ENCODE results near the gene EVI2A.
"Not testable (repeated sequence)": the region's sequence is repeated elsewhere in the genome, so short reads cannot be mapped to it uniquely, and the experiment has no call there.

The EVI2A gene

DNA sequence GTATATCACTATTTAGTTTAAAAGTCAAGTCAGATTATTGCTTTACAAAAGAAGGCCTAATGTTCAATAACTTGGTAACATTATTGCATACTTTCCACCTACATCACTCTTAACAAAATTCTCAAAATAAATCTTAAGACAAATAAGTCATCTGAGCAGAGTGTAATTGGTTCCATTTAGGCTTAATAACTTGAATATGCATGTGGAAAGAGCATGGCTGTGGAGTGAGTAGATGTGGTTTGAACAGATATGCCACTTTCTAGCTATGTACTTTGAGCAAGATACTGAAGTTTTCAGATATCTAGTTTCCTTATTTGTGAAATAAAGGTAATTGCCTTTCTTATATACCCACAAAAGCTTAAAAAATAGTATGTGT lies 6.7 kb upstream of the EVI2A start:
- Histone ChIP-seq H3K4me3 (ENCODE audit: low read length) (no peak overlapping the region), H3K27me3 (replicated peaks; ENCODE audit: control insufficient read depth, insufficient read depth, low read length) (no peaks in the 10 kb centered on the region), H3K9me3 (ENCODE audit: control insufficient read depth, low read length) (no peaks in the 10 kb centered on the region), H3K9ac (ENCODE audit: low read length) (no peak overlapping the region), H3K4me1 (ENCODE audit: control insufficient read depth, insufficient read depth, low read length) (peaks cover 14% of the 10 kb centered on the region), H3K36me3 (ENCODE audit: control insufficient read depth, insufficient read depth, low read length, severe bottlenecking) (peaks cover 21% of the 10 kb centered on the region)
- DNase-seq (ENCODE audit: low read depth) = peak; percentile 49

DNA sequence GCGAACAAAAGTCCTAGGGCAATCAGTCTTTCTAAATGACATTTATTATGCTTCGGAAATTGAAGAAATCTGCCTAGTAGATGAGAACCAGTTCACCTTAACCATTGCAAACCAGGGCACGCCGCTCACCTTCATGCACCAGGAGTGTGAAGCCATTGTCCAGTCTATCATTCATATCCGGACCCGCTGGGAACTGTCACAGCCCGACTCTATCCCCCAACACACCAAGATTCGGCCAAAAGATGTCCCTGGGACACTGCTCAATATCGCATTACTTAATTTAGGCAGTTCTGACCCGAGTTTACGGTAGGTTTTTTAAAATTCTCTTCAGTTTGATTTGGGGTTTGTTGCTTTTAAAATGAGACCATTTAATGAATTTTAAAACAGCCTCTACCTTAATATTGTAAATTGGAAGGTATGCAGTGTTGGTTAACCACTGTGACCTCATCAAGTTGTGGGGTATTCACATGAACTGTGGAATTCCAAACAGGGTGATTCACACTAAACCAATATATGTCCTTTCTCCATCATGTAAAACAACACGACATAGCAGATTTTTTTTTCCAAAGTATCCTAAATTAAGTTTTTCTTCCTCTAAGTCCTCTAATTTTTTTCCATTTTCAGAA lies 6.2 kb upstream of the EVI2A start:
- H3K36me3 ChIP-seq (ENCODE audit: control insufficient read depth, insufficient read depth, low read length, severe bottlenecking) = peaks cover 21% of the 10 kb centered on the region
- H3K9ac ChIP-seq (ENCODE audit: low read length) = no peak overlapping the region
- H3K4me3 ChIP-seq (ENCODE audit: low read length) = no peak overlapping the region
- no peaks in the 10 kb centered on the region for H3K27me3 ChIP-seq (replicated peaks; ENCODE audit: control insufficient read depth, insufficient read depth, low read length)
- H3K9me3 ChIP-seq (ENCODE audit: control insufficient read depth, low read length) = no peaks in the 10 kb centered on the region
- DNase-seq (ENCODE audit: low read depth) = peak; percentile 73
- peaks cover 14% of the 10 kb centered on the region for H3K4me1 ChIP-seq (ENCODE audit: control insufficient read depth, insufficient read depth, low read length)

DNA sequence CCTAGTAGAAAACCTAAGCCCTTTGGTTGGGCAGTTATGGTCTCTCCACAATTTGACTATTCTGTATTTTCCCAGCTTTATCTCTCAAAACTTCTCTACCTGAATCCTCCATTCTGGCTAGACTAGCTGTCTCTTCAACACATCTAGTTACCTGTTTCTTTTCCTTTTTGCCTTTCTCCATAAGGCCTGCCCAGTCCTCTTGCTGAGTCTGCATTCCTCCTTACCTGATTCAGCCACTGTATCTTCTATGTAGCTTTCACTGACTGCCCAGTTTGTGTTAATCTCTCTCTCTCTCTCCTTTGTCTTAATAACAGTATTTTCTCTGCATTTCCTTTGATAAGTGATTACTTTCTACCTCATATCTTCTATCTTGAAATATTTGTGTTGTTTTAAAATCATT lies 2.1 kb upstream of the EVI2A start:
- no peaks in the 10 kb centered on the region for H3K9me3 ChIP-seq (ENCODE audit: control insufficient read depth, low read length)
- no peak overlapping the region for H3K4me3 ChIP-seq (ENCODE audit: low read length)
- H3K36me3 ChIP-seq (ENCODE audit: control insufficient read depth, insufficient read depth, low read length, severe bottlenecking) = peaks cover 15% of the 10 kb centered on the region
- no peaks in the 10 kb centered on the region for H3K27me3 ChIP-seq (replicated peaks; ENCODE audit: control insufficient read depth, insufficient read depth, low read length)
- DNase-seq (ENCODE audit: low read depth) = no peak
- peaks cover 39% of the 10 kb centered on the region for H3K4me1 ChIP-seq (ENCODE audit: control insufficient read depth, insufficient read depth, low read length)
- H3K9ac ChIP-seq (ENCODE audit: low read length) = no peak overlapping the region

DNA sequence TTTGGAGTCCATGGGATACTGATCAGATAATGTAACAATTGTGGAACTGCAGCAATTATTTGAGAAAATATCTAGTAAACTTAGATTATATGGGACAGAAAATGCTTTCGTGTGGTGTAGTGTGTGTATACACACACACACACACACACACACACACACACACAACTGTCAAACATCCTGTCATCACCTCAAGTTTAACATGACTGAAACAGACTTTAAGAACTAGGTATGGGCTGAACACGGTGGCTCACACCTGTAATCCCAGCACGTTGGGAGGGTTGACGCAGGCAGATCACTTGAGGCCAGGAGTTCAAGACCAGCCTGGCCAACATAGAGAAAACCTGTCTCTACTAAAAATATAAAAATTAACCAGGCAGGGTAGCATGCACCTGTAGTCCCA lies 544 bp upstream of the EVI2A start:
- no peaks in the 10 kb centered on the region for H3K27me3 ChIP-seq (replicated peaks; ENCODE audit: control insufficient read depth, insufficient read depth, low read length)
- H3K9ac ChIP-seq (ENCODE audit: low read length) = no peak overlapping the region
- H3K36me3 ChIP-seq (ENCODE audit: control insufficient read depth, insufficient read depth, low read length, severe bottlenecking) = peaks cover 10% of the 10 kb centered on the region
- H3K4me3 ChIP-seq (ENCODE audit: low read length) = no peak overlapping the region
- H3K4me1 ChIP-seq (ENCODE audit: control insufficient read depth, insufficient read depth, low read length) = peaks cover 35% of the 10 kb centered on the region
- no peaks in the 10 kb centered on the region for H3K9me3 ChIP-seq (ENCODE audit: control insufficient read depth, low read length)
- no peak for DNase-seq (ENCODE audit: low read depth)

DNA sequence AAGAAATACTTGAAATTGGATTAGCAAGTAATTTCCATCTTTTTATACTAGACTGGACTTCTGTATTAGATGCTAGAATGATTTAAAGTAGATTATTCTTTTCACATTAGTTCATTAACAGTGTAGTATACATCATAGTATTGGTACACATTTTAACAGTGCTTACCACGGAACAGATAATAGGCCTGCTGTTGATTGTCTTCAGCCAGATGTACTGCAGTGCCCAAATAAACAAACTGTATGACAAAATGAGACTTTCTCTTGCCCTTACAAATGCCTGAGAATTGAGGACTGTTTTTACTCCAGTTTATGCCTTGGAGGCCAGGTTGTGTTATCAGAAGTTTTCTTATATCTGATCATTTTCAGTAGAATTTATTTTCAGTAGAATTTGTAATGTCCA lies 631 bp downstream of the EVI2A start:
- H3K9me3 ChIP-seq (ENCODE audit: control insufficient read depth, low read length) = no peaks in the 10 kb centered on the region
- peaks cover under 1% of the 10 kb centered on the region for H3K36me3 ChIP-seq (ENCODE audit: control insufficient read depth, insufficient read depth, low read length, severe bottlenecking)
- peak overlapping the region; percentile 39 for H3K4me3 ChIP-seq (ENCODE audit: low read length)
- peak; percentile 26 for DNase-seq (ENCODE audit: low read depth)
- peaks cover 35% of the 10 kb centered on the region for H3K4me1 ChIP-seq (ENCODE audit: control insufficient read depth, insufficient read depth, low read length)
- H3K27me3 ChIP-seq (replicated peaks; ENCODE audit: control insufficient read depth, insufficient read depth, low read length) = no peaks in the 10 kb centered on the region
- H3K9ac ChIP-seq (ENCODE audit: low read length) = peak overlapping the region; percentile 41

DNA sequence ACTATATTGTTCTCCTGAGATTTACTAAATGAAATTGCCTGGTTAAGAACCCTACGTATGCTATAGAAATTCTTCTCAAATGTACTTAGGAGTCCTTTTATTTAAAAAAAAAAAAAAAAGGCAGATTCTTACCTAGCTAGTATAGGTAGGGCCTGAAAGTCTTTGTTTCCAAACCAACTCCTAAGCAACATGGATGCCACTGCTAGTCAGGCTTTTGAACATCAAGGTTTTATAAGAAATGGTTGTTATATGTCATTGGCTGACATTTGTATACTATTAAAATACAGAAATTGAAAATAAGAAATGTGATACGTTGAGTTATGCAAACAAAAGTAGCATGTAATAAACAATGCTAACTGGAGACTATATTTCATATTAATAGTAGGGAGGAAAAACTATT lies 1.2 kb downstream of the EVI2A start:
- no peaks in the 10 kb centered on the region for H3K36me3 ChIP-seq (ENCODE audit: control insufficient read depth, insufficient read depth, low read length, severe bottlenecking)
- no peak for DNase-seq (ENCODE audit: low read depth)
- H3K9ac ChIP-seq (ENCODE audit: low read length) = no peak overlapping the region
- peaks cover 35% of the 10 kb centered on the region for H3K4me1 ChIP-seq (ENCODE audit: control insufficient read depth, insufficient read depth, low read length)
- H3K9me3 ChIP-seq (ENCODE audit: control insufficient read depth, low read length) = no peaks in the 10 kb centered on the region
- H3K27me3 ChIP-seq (replicated peaks; ENCODE audit: control insufficient read depth, insufficient read depth, low read length) = no peaks in the 10 kb centered on the region
- H3K4me3 ChIP-seq (ENCODE audit: low read length) = peak overlapping the region; percentile 39

DNA sequence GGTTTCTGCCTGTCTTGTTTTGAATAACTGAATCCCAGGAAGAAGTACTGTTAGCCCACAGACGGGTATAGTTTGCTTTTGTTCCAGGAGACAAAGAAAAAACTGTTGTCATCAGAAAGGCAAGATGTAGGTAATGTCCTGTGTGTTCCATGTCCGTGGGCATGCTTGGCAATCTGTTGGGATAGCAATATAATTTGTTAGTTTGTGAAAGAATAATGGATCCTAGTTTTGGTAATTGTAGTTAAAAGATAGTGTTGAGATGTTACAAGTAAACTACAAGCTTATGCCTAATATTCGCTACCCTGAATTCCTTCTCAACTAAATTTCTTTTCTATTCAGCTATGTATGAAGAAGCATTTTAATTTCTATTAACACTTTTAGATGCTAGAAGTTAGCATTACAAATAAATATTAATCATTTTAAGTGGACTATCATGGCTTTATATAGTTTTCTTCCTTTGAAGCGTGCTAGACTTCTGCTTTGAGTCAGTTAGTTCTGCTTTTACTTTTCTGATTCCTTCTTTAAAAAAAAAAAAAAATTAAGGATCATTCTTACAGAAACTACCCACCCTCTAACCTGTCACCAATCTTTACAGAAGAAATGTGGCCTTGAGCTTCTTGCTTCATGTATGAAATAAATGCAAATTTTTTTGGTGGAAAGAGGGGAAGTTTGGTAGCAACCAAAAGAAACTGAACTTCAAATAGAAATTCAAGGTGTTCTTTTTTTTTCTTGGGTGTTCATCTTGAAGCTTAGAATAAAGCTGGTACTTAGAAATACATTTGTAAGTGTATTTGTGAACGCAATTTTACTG lies 2.4 kb downstream of the EVI2A start:
- no peaks in the 10 kb centered on the region for H3K9me3 ChIP-seq (ENCODE audit: control insufficient read depth, low read length)
- DNase-seq (ENCODE audit: low read depth) = no peak
- no peaks in the 10 kb centered on the region for H3K36me3 ChIP-seq (ENCODE audit: control insufficient read depth, insufficient read depth, low read length, severe bottlenecking)
- H3K9ac ChIP-seq (ENCODE audit: low read length) = peak overlapping the region; percentile 75
- peak overlapping the region; percentile 67 for H3K4me3 ChIP-seq (ENCODE audit: low read length)
- H3K4me1 ChIP-seq (ENCODE audit: control insufficient read depth, insufficient read depth, low read length) = peaks cover 37% of the 10 kb centered on the region
- H3K27me3 ChIP-seq (replicated peaks; ENCODE audit: control insufficient read depth, insufficient read depth, low read length) = no peaks in the 10 kb centered on the region

DNA sequence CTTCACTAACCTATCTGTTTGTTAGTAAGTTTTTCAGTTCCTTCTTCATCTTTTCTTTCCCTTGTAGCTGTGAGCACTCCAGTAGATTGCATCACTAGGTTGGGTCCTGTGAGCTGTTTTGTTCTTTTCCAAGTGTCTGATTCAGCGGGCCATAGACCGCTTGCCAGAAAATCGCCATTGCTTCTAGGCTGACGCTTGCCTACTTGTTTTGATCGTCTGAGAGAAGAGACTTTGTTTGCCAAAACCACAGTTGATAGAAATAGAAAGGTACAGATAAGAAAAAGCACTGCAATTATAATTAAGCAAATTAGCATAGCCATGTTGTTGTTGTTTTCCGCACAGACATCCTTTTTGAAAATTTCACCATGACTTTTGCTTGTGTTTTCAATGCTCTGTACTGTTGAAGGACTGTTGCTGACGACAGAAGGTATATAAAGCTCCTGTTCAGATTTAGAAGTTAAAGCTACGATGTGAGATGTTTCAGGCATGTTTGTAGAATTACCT lies 3.1 kb downstream of the EVI2A start:
- Histone ChIP-seq H3K4me1 (ENCODE audit: control insufficient read depth, insufficient read depth, low read length) (peaks cover 42% of the 10 kb centered on the region), H3K36me3 (ENCODE audit: control insufficient read depth, insufficient read depth, low read length, severe bottlenecking) (no peaks in the 10 kb centered on the region), H3K27me3 (replicated peaks; ENCODE audit: control insufficient read depth, insufficient read depth, low read length) (no peaks in the 10 kb centered on the region), H3K4me3 (ENCODE audit: low read length) (peak overlapping the region; percentile 67), H3K9ac (ENCODE audit: low read length) (peak overlapping the region; percentile 75), H3K9me3 (ENCODE audit: control insufficient read depth, low read length) (no peaks in the 10 kb centered on the region)
- DNase-seq (ENCODE audit: low read depth) = no peak

DNA sequence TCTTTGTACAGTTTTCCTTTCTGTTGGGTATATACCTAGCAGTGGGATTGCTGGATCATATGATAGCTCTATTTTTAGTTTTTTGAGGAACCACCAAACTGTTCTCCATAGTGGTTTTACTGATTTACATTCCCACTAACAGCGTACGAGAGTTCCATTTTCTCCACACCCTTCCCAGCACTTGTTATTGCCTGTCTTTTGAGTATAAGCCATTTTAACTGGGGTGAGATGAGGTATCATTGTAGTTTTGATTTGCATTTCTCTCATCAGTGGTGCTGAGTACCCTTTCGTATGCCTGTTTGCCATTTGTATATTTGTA lies 6.7 kb downstream of the EVI2A start:
- Histone ChIP-seq H3K4me1 (ENCODE audit: control insufficient read depth, insufficient read depth, low read length) (peaks cover 27% of the 10 kb centered on the region), H3K9me3 (ENCODE audit: control insufficient read depth, low read length) (no peaks in the 10 kb centered on the region), H3K27me3 (replicated peaks; ENCODE audit: control insufficient read depth, insufficient read depth, low read length) (no peaks in the 10 kb centered on the region), H3K36me3 (ENCODE audit: control insufficient read depth, insufficient read depth, low read length, severe bottlenecking) (no peaks in the 10 kb centered on the region), H3K4me3 (ENCODE audit: low read length) (no peak overlapping the region), H3K9ac (ENCODE audit: low read length) (no peak overlapping the region)
- DNase-seq (ENCODE audit: low read depth) = no peak

DNA sequence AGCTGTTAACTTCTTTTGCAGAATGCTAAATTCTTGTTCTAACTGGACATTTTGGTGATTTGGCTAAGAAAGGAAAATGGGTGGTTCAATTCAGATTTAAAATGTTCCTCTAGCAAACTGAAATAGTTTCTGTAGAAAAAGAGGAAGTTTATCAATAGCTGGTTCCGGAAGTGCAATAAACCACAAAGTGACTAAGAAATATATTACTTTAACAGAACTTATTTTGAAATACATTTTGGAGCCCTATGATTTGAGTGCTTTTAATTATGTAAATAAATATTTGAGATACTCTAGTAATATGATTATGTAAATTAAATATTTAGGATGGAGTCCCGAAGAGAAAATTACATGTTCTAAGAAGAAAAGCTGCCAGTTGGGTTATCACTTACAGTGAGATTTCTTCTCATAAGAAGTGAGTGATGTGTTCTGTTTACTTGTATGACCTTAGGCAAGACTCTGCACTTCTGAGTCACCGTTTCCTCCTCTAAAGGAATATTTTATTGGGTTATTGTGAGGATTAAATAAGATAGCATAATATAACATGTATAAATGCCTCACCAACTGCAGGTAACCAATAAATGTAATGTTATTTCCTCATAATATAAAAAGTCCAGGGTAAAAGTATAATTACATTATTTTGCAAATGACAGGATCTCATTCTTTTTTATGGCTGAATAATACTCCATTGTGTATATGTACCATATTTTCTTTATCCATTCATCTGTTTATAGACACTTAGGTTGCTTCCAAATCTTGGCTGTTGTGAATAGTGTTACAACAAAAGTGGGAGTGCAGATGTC lies 7.2 kb downstream of the EVI2A start, which contains the start of gene EVI2B:
Gene EVI2B, minus strand, starts transcription at position 73 of the 800 bp plus-strand sequence. CDS start 8,445 bp downstream, outside the sequence.
- H3K9me3 ChIP-seq (ENCODE audit: control insufficient read depth, low read length) = no peaks in the 10 kb centered on the region
- H3K4me1 ChIP-seq (ENCODE audit: control insufficient read depth, insufficient read depth, low read length) = peaks cover 23% of the 10 kb centered on the region
- peak within 1 kb of the TSS; percentile 30 for H3K4me3 ChIP-seq (ENCODE audit: low read length)
- H3K27me3 ChIP-seq (replicated peaks; ENCODE audit: control insufficient read depth, insufficient read depth, low read length) = no peaks in the 10 kb centered on the region
- no peaks in the 10 kb centered on the region for H3K36me3 ChIP-seq (ENCODE audit: control insufficient read depth, insufficient read depth, low read length, severe bottlenecking)
- peak; percentile 29 for DNase-seq (ENCODE audit: low read depth)
- H3K9ac ChIP-seq (ENCODE audit: low read length) = peak within 1 kb of the TSS; percentile 59

DNA sequence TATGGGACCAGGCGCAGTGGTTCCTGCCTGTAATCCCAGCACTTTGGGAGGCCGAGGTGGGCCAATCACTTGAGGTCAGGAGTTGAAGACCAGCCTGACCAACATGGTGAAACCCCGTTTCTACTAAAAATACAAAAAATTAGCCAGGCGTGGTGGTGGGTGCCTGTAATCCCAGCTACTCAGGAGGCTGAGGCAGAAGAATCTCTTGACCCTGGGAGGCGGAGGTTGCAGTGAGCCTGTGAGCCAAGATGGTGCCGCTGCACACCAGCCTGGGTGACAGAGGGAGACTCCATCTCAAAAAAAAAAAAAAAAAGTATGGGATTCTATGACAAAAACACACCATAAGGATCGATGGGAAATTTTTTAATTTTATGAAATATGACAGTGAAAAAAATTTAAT lies 9.2 kb downstream of the EVI2A start:
- not testable (repeated sequence) for H3K4me1 ChIP-seq (ENCODE audit: control insufficient read depth, insufficient read depth, low read length); H3K27me3 ChIP-seq (replicated peaks; ENCODE audit: control insufficient read depth, insufficient read depth, low read length); DNase-seq (ENCODE audit: low read depth); H3K9ac ChIP-seq (ENCODE audit: low read length); H3K4me3 ChIP-seq (ENCODE audit: low read length); H3K36me3 ChIP-seq (ENCODE audit: control insufficient read depth, insufficient read depth, low read length, severe bottlenecking); H3K9me3 ChIP-seq (ENCODE audit: control insufficient read depth, low read length)
